GM21423 (cell line): ENCODE results near the gene COL1A1.

ENCODE experiments used
- ATAC-seq: cut with Tn5 transposase; IDR thresholded peaks from one replicate; pipeline ENCODE4 v1.9.1; 2021; ENCODE audit warnings: mild to moderate bottlenecking, moderate library complexity; ENCODE audit not compliant: unreplicated experiment

The COL1A1 gene

DNA sequence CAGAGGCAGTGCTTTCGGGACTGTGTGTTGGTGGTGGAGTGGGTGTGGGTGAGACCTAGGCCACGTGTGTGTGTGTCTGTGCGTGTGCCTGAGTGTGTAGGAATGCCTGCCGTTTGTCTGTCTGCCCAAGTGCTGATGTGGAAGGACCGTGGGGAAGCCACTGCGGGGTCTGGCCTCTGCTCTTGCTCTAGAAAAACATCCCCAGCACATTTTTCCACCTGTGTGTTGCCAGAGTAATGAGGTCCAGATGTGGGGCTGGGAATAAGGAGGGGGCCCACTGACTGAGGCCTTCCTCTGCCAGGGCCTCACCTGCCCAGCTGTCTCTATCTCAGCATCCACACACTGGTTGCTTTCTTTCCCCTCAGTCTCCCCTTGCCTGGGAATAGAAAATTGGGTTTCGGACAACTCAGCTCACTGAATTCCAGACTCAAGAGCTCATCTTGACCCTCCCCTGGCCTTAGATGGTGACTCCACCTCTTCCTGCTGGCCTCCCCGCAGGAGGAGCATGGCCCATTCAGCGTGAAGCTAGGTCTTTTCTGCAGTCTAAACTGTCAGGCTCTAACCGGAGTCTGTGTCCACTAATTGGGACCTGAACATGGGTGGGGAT, 28.0 kb downstream of the COL1A1 start:
- no peak for ATAC-seq

- no peak for ATAC-seq
Measured at GRCh38 chr17:50172936-50173334, 28.5 kb downstream of the COL1A1 start.

- ATAC-seq, result no peak
Measured at GRCh38 chr17:50172130-50172529, 29.3 kb downstream of the COL1A1 start.

DNA sequence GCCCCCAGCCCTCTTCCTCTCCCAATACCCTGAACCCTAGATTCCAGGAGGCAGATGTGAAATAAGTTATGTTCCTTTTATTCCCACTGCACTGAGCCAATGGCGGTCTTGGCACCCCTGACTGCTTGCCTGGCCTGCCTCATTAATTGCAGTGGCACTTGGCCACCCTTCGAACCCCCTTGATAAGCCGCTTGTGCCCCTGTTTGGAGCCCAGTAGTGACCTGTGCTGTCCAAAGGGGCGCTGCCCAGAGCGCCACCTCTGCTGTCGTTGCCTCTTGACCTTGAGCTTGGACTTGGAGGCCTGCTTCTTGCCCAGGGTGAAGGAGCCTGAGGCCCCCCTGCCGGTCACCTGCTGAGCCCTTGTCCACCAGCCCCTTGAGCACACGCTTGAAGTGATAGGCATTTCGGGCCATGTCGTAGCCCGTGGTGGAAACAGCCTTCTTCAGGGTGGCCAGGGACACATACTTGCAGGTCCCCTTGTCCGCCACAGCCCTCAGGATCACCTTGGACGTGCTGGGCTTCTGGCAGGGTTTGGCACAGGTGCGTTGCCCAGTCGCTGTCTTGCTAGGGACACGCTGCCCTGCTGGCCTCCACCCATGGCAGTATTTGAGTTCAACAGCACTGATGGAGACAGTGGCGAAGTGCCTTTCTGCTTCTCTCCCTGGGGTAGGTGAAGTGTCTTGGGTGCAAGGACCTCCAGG, 29.9 kb downstream of the COL1A1 start:
- no peak for ATAC-seq

DNA sequence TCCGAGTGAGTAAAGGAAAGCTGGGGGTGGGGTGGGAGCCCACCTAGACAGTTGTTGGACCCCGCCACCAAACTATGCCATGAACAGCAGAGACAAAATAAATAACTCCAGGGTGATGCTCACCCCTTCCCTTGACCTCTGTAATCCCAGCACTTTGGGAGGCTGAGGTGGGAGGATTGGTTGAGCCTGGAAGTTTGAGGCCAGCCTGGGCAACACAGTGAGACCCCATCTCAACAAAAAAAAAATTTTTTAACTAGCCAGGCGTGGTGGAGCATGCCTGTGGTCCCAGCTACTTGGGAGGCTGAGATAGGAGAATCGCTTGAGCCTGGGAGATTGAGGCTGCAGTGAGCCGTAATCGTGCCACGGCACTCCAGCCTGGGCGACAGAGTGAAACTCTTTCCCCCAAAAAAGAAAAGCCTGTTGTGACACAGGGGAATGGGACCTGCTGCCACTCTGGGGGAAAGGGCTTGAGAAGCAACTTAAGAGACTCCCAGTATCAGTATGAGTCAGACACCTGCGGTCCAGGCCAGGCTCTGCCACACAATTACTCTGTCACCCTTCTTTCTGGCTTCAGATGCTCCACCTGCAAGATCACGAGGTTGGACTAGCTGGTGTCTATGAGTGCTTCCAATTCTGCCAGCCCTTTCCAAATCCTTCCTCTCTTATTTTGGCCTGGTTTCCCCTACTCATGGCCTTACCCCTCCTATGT, 30.6 kb downstream of the COL1A1 start:
- peak; percentile 64 for ATAC-seq

GRCh38 chr17:50169881-50170459, 31.5 kb downstream of the COL1A1 start:
- ATAC-seq, result no peak

DNA sequence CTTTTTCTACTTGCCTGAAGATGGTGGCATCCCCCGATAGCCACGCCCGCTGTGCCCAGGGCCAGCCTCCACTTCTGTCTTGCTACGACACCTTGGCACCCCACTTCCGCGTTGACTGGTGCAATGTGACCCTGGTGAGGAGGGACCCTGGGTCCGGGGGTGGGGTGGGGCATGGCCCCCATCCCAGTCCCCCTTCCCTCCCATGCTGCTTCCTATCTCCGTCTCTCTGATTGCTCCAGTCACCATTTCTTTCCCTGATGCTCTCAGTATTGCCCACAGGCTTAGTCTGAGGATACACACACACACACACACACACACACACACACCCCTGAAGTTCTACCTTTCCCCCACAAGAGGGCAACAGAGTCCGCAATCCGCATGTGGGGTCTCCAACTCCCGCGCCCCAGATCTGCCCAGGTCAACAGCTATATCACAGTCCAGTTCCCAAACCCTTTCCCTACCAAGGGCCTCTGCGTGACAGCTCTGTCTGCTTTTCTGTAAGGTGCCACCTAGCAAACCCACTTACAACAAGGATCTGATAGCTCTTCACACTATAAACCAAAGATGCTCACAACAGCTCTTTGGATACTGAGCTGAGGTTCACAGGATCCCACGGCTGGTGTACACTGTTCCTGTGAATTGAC, 32.2 kb downstream of the COL1A1 start:
- ATAC-seq, result no peak

- ATAC-seq, result no peak
Measured at GRCh38 chr17:50168319-50168718, 33.1 kb downstream of the COL1A1 start.

- no peak for ATAC-seq
Measured at GRCh38 chr17:50167371-50167770, 34.1 kb downstream of the COL1A1 start.

DNA sequence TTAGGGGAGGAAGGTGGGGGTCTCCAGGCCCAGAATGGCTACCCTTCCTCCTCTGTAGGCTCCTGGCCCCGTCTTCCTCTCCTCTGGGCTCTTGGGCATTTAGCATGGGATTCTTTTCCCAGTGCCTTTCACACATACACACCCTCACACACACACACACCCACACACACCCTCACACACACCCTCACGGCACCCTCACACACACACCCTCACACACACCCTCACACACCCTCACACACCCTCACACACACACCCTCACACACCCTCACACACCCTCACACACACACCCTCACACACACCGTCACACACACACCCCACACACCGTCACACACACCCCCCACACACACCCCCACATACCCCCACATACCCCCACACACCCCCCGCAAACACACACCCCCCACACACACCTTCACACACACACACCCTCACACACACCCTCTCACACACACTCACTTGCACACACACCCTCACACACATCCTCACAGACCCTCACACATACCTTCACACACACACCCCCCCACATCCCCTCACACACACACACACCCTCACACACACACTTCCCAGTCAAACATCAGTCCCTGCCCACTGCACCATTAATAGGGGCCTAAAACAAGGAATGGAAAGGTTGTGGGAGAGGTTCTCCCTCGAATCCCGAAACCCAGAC, 34.8 kb downstream of the COL1A1 start:
- no peak for ATAC-seq

DNA sequence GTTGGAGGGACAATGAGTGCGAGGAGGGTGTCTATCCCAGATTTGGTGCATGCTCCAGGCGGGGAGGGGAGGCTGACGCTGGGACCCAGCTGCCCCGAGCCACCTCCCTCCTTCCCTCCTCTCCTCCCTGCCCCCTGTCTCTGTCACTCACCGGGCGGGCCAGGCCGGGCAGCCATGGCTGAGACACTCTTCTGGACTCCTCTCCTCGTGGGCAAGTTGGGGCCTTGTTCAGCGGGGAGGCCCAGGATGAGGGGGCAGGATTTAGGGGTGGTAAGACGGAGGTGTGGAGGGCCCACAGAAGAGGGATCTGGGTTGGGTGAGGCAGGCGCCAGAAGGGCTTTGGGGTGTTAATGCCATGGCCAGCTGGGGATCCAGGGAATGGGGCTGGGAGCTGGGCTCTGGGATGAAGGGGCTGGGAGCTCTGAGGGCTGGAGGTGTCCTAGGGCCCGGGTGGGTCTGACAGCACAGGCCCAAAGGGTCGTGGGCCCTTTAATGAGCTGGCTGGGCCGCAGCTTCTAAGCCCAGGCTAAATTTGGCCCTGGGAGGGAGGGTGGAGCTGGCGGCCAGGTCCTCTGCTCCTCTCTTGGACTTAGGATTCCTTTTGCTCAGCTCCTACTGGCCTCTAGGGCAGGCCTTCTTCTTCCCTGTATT, 35.4 kb downstream of the COL1A1 start, which contains the start of gene SGCA:
Gene SGCA, plus strand, starts transcription at position 139 of the 651 bp plus-strand sequence. Its CDS starts 36 bp downstream, at position 175.
- ATAC-seq, result no peak

DNA sequence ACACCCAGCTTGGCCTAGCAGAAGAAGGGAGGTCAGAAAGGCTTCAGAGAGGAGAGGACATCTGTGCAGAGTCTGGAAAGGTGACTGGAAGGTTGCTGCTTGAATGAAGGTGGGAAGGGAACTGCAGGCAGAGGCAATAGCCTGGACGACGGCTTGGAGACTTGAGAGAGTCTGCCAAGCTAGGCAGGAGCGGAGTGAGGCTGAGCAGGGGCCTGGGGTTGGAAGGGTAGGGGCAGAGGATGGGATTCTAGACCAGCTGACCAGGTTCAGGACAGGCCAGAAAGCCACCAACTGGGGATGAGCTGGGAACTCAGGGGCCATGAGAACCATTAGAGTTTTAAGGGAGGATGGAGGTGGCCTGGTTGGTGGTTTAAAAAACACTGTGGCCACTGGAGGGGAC, 36.0 kb downstream of the COL1A1 start:
- ATAC-seq, result no peak

DNA sequence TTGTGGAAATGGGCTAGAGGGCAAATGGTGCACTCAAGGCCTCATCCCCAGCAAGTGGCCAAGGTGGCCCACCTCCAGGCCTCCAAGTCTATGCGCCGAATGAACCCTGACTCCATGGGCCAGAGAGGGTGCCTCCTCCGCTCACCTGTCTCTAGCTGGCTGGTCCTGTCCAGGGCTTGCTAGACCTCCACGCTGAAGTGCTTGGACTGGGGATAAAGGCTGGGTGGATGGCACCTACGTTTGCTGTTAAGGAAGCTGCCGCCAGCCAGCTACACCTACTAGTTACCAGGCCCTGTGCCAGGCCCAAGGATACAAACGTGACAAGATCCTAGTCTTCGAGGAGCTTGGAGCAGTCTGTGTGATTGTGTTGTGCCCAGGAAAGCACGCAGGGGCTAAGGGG, 36.4 kb downstream of the COL1A1 start:
- ATAC-seq, result no peak

DNA sequence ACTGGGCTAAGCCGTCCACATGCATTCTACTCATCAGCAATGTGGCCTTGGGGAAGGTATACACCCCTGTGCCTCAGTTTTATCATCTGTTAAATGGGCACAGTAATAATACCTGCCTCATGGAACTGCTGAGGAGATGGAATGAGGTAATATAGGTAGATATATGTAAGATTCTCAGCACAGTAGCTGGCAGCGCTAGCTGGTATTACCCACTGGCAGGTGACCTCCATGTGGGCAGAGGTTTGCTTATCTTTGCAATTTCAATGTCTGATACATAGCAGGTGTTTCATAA, 36.8 kb downstream of the COL1A1 start:
- no peak for ATAC-seq

DNA sequence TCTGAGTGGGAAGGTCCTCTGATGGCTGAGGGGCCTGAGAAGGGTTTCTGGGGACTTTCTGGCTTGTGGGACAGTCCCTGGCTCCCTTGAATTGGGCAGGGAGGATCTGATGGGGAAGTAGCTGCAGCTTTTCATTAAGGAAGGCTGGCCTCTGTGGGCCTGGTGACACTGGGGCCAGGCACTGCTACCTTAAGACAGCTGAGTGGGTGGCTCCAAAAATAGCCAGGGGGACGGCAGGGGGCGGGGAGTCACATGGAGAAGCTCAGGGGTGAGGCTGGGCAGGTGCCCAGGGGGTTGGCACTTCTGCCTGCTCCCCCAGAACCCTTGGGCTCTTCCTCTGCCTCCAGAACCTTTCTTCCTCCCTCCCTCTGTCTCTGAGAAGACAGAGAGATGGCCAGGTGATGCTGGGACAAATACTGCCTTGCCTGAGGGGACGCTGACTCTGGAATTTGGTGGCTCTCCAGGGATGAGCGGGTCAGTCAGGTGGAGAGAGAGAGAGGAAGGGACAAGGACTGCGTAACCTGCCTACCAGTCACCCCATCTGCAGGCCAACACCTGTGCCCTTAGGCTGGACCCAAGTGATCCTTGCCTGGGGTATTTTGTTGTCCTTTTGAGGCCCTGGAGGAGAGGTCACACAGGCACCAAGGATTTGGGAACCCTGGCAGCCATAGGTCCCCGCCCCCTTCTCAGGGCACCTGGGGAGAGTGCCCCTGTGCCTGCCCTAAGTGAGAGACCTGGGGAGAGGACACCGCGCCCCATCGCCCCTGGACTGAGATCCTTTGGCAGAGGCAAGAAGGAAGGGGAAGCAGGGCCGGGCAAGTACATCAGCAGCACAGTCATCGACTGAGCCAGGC, 37.4 kb downstream of the COL1A1 start:
- no peak for ATAC-seq

GRCh38 chr17:50162466-50163254, 38.8 kb downstream of the COL1A1 start:
- no peak for ATAC-seq

- no peak for ATAC-seq
Measured at GRCh38 chr17:50161911-50162288, 39.5 kb downstream of the COL1A1 start.

GRCh38 chr17:50161023-50161910, 40.2 kb downstream of the COL1A1 start:
- peak; percentile 77 for ATAC-seq
